AG04449 (cell line): Measurements from ENCODE around the gene COL11A1.
"Not testable (repeated sequence)": the region's sequence is repeated elsewhere in the genome, so short reads cannot be mapped to it uniquely, and the experiment has no call there.

ENCODE experiments used
- CTCF ChIA-PET: fragments of 350-600 bp; formaldehyde crosslinking; extraction: SDS; loops from one replicate; lab custom pipeline; 2021; ENCODE audit warnings: antibody characterized with exemption; lab: Yijun Ruan, JAX
- POLR2A ChIA-PET: fragments of 400-600, 350-600 bp; formaldehyde crosslinking; extraction: SDS; loops from one replicate; lab custom pipeline; 2020; ENCODE audit warnings: antibody characterized with exemption, inconsistent platforms; lab: Yijun Ruan, JAX
- DNase-seq: peaks from one replicate; pipeline ENCODE4 v3.0.0-alpha.2; 2010; ENCODE audit warnings: low read depth, low spot score
- H3K4me3 ChIP-seq: 2 replicates; pipeline ENCODE4 v1.5.1; 2011; ENCODE audit warnings: low read depth, mild to moderate bottlenecking, control low read depth, low read length
- TF ChIP-seq, protein P1 (sequence below): IDR thresholded peaks from one replicate; pipeline ENCODE4 v1.5.1; 2011; ENCODE audit warnings: mild to moderate bottlenecking, moderate library complexity, low read length, control low read depth, inconsistent platforms; ENCODE audit not compliant: insufficient read depth; ENCODE audit errors: missing control alignments

The COL11A1 gene

DNA sequence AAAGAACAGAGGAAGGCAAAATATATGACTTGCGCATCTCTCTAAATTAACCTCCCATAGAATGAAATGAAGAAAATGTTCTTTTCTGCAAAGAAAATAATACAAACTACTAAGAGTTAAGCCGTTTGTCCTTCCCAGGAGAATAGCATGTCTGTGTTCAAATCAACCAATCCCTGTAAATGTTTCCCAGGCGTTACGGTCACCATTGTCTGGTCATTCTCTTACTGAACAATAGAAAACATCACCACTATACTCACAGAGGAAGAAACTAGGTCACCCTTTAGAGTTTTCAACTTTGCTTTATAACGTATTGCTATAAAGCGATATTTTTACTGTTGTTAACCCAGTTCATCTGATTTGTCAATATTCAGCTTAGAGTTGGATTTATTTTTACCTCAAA, 34.1 kb downstream of the COL11A1 start:
- POLR2A ChIA-PET = no interaction called here
- H3K4me3 ChIP-seq = no peak overlapping the region
- TF ChIP-seq, protein P1, sequence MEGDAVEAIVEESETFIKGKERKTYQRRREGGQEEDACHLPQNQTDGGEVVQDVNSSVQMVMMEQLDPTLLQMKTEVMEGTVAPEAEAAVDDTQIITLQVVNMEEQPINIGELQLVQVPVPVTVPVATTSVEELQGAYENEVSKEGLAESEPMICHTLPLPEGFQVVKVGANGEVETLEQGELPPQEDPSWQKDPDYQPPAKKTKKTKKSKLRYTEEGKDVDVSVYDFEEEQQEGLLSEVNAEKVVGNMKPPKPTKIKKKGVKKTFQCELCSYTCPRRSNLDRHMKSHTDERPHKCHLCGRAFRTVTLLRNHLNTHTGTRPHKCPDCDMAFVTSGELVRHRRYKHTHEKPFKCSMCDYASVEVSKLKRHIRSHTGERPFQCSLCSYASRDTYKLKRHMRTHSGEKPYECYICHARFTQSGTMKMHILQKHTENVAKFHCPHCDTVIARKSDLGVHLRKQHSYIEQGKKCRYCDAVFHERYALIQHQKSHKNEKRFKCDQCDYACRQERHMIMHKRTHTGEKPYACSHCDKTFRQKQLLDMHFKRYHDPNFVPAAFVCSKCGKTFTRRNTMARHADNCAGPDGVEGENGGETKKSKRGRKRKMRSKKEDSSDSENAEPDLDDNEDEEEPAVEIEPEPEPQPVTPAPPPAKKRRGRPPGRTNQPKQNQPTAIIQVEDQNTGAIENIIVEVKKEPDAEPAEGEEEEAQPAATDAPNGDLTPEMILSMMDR = no peak
- DNase-seq = no peak
- CTCF ChIA-PET = interaction anchor here (1.4 kb wide), 1 partner anchor 387 kb away, joined by 5 read pairs; no protein-coding TSS in a partner anchor

- H3K4me3 ChIP-seq = no peak overlapping the region
- ChIA-PET POLR2A (no interaction called here), CTCF (no interaction called here)
- DNase-seq = no peak
- TF ChIP-seq, protein P1 = no peak
These were observed 39.1 kb downstream of the COL11A1 start for GRCh38 chr1:103069201-103069600.

DNA sequence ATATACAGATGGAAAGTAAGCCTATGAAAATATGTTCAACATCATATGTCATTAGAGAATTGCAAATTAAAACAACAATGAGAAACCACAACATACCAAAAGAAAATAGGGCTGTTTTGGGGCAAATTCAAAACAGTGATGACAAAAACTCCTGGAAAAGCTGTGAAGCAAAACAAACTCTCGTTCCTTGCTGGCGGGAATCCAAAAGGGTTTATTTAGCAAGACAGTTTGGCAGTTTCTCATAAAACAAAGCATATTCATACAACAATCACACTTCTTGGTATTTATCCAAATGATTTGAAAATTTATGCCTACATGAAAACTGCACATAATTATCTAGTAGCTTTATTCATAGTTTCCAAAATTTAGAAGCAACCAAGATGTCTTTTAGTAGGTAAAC, 44.4 kb downstream of the COL11A1 start:
- POLR2A ChIA-PET = no interaction called here
- TF ChIP-seq, protein P1 = no peak
- DNase-seq = no peak
- CTCF ChIA-PET = no interaction called here
- no peak overlapping the region for H3K4me3 ChIP-seq

DNA sequence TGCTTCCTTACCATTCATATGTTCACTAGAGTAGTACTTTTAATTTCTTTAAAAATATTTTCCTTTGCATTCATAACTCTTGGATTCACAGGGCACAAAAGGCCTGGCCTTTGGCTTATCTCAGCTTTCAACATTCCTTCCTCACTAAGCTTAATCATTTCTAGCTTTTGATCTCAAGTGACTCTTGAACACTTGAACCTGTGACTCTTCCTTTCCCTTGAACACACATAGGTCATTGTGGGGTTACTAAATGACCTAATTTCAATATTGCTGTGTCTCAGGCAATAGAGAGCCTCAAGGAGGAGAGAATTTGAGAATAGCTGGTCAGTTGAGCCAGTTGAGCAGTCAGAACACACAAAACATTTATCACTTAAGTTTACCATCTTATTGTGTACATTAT, 49.9 kb downstream of the COL11A1 start:
- TF ChIP-seq, protein P1 = no peak
- CTCF ChIA-PET = no interaction called here
- POLR2A ChIA-PET = no interaction called here
- no peak for DNase-seq
- no peak overlapping the region for H3K4me3 ChIP-seq

GRCh38 chr1:103056423-103056822, 51.9 kb downstream of the COL11A1 start:
- no peak for DNase-seq
- POLR2A ChIA-PET = no interaction called here
- no peak overlapping the region for H3K4me3 ChIP-seq
- CTCF ChIA-PET = no interaction called here
- TF ChIP-seq, protein P1 = no peak

DNA sequence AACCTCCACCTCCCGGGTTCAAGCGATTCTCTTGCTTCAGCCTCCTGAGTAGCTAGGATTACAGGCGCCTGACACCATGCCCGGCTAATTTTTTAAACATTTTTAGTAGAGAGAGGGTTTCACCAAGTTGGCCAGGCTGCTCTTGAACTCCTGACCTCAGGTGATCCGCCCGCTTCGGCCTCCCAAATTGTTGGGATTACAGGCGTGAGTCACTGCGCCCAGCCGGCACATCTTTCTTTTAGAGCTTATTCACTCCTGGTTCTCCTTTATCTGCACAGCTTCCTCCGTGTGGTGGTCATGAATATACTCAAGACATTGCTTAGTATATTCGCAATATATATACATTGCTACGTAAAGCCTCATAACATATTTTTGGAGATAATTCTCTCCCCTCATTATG, 80.2 kb downstream of the COL11A1 start:
- H3K4me3 ChIP-seq, POLR2A ChIA-PET, CTCF ChIA-PET, DNase-seq: not testable (repeated sequence)

GRCh38 chr1:103025858-103026409, 82.4 kb downstream of the COL11A1 start:
- ChIA-PET POLR2A (no interaction called here), CTCF (no interaction called here)
- DNase-seq = no peak
- no peak overlapping the region for H3K4me3 ChIP-seq
- TF ChIP-seq, protein P1 = no peak
